LNCaP clone FGC (cell line): ENCODE results near the gene DDX1.

Experiments
- DNase-seq: peaks from one replicate; pipeline ENCODE4 v3.0.0-alpha.2; 2011; ENCODE audit warnings: low read depth
- H3K4me3 ChIP-seq: 2 replicates; pipeline ENCODE4 v1.5.1; 2011; ENCODE audit warnings: mild to moderate bottlenecking, low read depth, low read length, control low read depth
- CTCF ChIP-seq: IDR thresholded peaks from 2 replicates; pipeline ENCODE4 v1.5.1; 2012; ENCODE audit warnings: mild to moderate bottlenecking; ENCODE audit not compliant: control insufficient read depth, insufficient read depth; ENCODE audit errors: extremely low read depth

The DDX1 gene

GRCh38 chr2:15548974-15549373 lies 42.7 kb upstream of the DDX1 start:
- no peak overlapping the region for H3K4me3 ChIP-seq
- no peak for DNase-seq
- no peak for TF ChIP-seq CTCF

DNA sequence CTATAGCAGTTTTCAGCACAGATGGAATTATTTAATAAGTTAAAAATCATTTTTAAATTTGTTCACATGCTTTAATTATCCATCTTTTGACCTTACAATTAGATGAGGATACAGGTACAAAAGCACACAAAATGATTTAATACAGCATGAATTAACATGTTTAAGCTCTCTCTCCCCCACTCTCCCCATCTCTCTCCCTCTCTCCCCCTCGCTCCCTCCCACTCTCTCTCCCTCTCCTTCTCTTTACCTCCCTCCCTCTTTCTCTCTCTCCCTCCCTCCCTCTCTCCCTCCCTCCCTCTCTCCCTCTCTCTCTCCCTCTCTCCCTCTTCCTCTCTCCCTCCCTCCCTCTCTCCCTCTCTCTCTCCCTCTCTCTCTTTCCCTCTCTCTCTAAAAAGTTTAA lies 38.1 kb upstream of the DDX1 start:
- H3K4me3 ChIP-seq, result no peak overlapping the region
- TF ChIP-seq CTCF, result no peak
- no peak for DNase-seq

DNA sequence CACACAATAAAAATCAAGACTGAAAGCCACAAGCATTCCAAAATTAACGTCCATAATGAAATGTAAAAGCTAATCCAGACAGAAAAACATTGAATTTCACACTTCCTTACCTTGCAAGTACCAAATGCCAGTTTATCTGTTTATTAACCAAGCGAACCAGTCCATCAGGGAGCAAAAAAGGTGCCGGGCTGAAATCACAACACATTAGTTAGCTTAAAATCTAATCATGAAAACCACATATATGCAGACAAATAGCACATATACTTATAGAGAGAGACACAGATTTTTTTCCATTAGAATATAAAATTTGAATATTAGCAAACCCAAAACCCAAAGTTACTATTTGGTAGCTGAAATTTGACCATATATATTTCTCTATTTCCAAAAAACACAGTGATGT lies 37.7 kb upstream of the DDX1 start:
- no peak for TF ChIP-seq CTCF
- H3K4me3 ChIP-seq, result no peak overlapping the region
- DNase-seq, result no peak

- H3K4me3 ChIP-seq, result no peak overlapping the region
- DNase-seq, result no peak
- no peak for TF ChIP-seq CTCF
Observed at GRCh38 chr2:15554525-15555218, 37.0 kb upstream of the DDX1 start.

DNA sequence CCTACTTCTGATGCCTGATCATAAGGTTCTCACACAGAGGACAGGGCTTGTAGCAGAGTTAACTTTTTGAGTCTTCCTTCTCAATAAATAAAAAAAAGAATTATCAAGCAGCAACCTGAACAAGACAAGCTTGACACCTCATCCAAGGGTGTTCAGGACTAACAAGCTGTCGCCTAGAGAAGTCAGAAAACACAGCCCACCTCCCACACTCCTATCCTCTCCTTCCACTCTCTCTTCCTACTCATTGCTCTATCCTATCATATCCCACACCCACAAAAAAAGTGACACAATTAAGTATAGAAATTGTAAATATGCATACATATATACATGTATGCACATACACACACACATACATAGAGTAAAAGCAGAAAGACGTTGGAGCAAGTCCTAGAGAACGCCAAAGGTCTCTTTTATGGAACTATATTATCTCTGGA lies 35.9 kb upstream of the DDX1 start:
- no peak overlapping the region for H3K4me3 ChIP-seq
- no peak for TF ChIP-seq CTCF
- DNase-seq, result no peak

DNA sequence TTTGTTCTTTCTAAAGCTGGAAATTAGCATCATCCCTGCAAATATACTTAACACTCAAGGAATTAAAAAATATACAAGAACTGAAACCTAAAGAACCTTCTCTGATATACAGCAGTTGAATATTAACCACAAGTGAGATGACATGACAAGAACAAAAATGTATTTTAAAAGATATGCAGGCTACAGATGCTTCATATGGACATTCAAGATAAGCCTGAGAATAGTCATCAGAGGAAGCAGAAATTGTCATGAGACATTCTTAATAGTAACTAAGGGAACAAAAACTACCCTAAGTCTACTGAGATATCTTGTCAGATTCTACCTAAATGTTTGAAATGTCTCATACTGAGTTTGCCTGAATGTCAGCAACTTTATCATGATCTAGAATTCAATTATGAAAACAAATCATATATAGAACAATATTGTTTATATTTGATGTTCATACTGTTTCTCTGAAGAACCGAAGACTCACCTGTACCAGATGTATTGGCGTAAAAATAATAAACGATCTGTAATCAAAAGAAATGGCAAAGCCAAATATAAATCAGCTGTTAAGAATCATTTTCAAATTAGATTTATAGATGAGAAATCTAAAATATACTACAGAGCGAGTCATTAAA lies 35.2 kb upstream of the DDX1 start:
- DNase-seq, result no peak
- no peak for TF ChIP-seq CTCF
- no peak overlapping the region for H3K4me3 ChIP-seq

DNA sequence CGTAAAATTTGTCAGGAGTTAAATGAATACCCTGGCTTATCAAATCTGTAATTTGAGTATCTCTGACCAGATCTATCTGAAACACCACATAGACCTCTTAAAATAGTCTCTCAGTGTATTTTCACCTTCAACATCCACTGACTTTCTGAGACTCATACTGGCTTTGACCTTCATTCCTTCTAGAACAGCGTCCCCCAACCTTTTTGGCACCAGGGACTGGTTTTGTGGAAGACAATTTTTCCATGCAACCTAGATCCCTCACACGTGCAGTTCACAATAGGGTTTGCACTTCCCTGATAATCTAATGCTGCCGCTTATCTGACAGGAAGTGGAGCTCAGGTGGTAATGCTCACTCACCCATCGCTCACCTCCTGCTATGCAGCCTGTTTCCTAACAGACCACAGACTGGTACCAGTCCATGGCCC lies 33.8 kb upstream of the DDX1 start:
- DNase-seq, result no peak

More for the DNA sequence above, 33.8 kb upstream of the DDX1 start:
- H3K4me3 ChIP-seq, result no peak overlapping the region
- no peak for TF ChIP-seq CTCF
